NK-92 treated with Interleukin-12 subunit alpha and Interleukin-12 subunit beta, amount 100 ng/mL, for 24 hours (cell line): ENCODE results near the gene ZNF324.
"Not testable (repeated sequence)": the region's sequence is repeated elsewhere in the genome, so short reads cannot be mapped to it uniquely, and the experiment has no call there.

Source experiments
- DNase-seq: peaks from one replicate; lab custom pipeline; 2025; lab: John Stamatoyannopoulos, UW

ZNF324 gene

DNA sequence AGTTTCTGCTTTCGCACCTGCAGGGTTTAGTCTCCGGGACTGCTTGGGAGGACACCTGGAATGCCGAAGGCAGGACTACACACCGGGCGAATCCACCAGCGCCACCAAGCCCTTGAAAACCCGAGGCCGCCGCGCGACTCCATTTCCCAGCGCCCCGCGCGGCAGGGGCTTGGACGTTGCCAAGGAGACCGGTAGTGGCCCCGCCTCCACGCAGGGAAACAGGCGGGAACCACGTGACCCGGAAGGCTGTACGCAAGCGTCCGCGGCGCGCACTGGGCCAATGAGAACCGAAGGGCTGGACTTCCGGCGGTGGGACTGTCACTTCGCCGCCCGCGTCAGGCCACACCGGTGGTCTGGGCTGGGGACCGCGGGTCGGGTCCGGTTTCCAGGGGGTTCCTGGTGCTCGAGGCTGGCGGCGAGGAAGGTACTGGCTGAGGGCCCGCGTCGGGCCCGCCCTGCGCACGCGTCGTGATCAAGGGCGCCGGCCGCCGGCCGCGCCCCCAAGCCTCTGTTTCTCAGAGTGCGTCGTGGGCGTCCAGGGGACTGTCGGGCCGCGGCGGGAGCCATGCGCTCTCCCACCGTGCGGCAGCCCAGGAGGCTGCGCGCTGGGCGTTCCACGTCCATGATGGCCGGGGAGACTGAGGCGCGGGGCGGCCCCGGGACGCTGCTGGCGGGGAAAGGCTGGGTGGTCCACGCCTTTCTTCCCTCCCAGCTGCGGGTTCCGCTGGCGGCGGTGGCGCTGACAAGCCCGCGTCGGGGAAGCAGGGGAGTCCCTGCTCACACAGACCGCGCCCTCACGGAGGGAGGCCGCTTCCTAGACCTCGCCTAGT is at the start of gene ZNF324:
TSS of gene ZNF324 (plus strand) at position 321 of the 830 bp plus-strand sequence. CDS start 2,106 bp downstream, outside the sequence.
- DNase-seq = peak; percentile 95

DNA sequence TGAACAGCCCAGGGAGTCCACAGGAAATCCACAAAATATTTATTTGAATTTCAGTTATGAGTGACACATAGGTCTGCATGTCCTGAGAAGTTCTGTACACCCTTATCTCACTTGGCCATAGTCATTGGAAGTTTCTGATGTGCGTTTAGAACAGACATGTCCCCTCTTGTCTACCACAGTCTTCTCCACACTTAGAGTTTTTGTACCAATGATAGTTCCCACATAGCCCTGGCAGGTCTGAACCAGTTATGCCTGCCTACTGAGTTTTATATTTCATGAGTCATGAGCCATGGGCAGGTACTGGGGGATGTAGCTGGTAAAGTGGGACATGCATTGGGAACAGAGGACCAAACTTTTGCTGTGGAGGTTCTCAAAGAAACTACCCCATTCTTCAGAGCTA is 38.3 kb upstream of the ZNF324 start:
- no peak for DNase-seq

DNA sequence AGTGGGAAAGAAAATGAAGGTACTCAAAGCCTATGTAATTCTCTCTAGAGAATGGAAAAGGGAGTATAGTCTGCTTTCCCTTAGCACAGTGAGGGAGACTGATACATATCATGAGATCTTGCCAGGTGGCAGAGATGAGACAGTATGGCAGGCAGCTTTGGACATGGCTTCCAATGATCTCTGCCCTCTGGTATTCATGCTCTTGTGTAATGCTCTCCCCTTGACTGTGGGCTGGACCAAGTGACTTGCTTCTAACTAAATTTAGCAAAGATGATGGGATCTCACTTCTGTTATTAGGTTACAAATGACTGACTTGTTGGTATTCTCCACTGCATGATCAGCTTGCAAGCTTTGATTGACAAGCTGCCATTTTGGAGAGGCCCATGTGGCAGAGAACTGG is 37.1 kb upstream of the ZNF324 start:
- no peak for DNase-seq

DNA sequence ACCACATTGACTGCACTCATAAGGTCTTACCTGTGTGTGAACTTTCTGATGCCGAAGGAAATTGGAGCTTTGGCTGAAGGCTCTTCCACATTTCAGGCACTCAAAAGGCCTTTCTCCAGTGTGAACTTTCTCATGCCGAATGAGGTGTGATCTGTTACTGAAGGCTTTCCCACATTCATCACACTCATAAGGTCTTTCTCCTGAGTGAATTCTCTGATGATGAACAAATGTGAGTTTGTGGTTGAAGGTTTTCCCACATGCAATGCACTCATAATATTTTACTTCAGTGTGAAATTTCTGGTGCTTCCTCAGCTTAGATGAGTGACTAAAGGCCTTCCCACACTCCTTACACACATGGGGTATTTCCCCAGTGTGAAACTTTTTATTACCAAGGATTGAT is 32.7 kb upstream of the ZNF324 start:
- DNase-seq = no peak

DNA sequence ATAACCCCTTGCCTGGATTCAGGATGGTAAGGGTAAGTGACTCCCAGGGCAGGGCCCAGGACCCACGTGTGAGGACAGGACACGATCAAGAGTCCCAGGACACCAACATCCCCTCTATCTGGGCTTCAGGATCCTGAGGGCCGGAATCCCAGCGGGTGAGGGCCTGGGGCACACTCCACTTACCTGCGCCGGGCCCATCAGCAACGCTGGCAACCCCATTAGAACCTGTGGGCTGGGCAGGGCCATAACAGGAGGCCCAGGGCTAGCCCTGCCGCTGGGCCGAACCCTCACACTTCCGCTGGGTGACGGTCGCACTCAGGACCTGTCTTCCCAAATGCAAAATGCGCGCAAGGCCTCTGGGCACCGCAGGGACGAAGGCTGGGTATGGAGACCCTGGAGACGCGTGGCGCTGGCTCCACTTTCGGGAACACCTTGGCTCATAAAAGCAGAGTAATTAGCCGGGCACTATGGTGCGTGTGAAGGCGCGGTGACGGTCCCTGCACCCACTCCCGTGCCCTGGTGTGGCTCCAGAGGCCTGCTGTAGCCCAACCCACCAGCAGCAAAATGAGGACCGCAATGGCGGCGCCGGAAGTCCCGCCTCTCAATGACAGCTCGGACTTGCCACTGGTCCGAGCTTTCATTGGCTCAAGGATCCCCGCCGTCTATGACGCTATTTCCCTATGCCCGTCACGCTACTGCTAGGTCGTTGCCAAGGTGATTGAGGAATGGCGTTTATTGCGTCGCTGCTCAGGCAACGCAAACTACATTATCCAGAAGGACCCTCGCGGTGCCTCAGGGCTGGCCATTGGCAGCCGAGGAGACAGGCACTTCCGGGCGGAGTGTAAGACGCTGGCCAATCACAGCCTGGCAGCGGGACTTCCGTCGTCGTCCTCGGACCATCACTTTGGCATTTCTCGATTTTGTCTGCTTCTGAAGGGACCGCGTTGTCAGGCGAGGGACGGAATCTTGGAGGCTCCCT is 27.0 kb upstream of the ZNF324 start, which contains the start of gene ZNF132:
TSS of gene ZNF132 (minus strand) at position 578 of the 979 bp plus-strand sequence. CDS start at position 246, 332 bp downstream.
- DNase-seq = peak; percentile 95

DNA sequence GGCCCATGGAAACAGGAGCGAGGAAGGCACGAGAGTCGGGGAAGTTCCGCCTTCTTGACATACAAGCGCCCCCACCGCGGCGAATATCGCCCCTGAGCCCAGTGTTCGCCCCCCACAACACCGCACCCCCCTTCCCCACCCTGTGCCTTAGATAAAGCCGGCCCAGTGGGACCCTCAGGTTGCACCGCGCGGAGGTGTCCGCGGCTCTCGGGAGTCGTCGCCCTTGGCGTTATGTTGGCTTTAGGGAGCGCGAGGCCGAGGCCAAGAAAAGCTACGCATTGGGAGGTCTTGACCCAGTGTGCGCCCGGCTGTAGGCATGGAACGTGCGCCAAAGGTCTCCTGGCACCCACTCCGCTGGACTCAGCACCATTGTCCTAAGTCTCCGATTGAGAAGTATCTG is 26.3 kb upstream of the ZNF324 start:
- DNase-seq = no peak

DNA sequence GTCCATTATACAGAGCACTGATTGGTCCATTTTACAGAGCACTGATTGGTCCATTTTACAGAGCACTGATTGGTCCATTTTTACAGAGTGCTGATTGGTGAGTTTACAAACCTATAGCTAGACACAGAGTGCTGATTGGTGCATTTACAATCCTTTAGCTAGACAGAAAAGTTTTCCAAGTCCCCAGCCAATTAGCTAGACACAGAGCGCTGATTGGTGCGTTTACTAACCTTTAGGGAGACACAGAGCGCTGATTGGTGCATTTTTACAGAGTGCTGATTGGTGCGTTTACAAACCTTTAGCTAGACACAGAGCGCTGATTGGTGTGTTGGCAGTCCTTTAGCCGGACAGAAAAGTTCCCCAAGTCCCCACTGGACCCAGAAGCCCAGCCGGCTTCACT is 23.9 kb upstream of the ZNF324 start:
- not testable (repeated sequence) for DNase-seq

DNA sequence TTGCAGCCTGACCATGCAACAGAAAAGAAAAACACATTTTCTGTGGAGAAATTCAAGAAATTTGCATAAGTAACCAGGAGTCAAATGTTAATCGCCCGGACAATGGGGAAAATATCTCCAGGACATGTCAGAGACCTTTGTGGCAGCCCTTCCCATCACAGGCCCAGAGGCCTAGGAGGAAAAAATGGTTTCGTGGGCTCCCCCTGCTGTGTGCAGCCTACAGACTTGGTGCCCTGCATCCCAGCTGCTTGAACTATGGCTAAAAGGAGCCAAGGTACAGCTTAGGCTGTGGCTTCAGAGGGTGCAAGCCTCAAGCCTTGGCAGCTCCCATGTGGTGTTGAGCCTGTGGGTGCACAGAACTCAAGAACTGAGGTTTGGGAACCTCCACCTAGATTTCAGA is 18.0 kb upstream of the ZNF324 start:
- not testable (repeated sequence) for DNase-seq

DNA sequence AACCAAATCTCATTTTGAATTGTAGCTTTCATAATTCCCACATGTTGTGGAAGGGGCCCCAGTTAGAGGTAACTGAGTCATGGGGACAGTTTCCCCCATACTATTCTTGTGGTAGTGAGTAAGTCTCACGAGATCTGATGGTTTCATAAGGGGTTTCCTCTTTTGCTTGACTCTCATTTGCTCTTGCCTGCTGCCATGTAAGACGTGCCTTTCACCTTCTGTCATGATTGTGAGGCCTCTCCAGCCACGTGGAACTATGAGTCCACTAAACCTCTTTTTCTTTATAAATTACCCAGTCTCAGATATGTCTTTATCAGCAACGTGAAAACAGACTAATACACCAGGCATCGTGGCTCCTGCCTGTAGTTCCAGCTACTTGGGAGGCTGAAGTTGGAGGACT is 16.9 kb upstream of the ZNF324 start:
- not testable (repeated sequence) for DNase-seq

DNA sequence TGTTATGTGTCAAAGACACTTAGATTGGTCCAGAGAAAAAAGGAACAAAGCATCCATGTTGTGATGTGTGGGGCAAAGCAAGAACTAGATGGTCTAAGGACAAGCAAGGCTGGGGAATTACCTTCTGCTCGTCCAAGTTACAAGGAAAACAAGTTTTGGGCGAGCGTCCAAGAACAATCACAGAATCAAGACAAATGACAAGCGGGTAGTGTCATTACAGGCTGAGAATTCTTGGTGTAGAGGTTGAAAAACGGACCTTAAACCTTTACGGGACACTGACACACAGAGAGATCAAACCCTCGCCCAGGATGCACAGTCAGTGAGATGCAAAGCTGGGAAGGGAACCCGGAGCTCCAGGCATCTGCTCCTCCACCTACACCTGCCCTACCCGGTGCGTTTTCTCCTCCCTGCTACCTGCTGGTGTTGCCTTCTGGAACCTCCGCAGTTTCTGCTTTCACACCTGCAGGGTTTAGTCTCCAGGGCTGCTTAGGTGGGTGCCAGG is 16.0 kb upstream of the ZNF324 start:
- DNase-seq = no peak

DNA sequence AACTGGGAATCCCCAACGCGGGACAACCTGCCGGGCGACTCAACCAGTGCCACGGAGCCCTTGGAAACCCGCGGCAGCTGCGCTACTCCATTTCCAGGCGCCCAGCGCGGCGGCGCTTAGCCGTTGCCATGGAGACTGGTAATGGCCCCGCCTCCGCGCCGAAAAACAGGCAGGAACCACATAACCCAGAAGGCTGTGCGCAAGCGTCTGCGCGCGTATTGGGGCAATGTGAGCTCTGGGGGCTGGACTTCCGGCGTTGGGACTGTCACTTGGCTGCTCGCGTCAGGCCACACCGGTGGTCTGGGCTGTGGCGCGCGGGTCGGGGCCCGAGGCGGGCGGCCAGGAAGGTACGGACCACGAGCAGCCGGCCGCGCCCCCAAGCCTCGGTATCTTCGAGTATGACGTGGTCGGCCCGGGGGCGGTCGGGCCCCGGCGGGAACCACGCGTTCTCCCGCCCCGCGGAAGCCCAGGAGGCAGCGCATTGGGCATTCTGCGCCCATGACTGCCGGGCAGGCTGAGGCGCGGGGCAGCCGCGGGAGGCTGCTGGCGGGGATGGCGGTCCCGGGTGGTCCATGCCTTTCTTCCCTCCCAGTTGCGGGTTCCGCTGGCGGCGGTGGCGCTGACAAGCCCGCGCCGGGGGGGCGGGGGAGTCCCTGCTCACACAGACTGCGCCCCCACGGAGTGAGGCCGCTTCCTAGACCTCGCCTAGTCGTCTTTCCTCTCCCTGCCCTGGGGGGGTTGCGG is 15.3 kb upstream of the ZNF324 start, which contains the start of gene ZNF324B:
TSS of gene ZNF324B (plus strand) at position 265 of the 744 bp plus-strand sequence. CDS start 2,080 bp downstream, outside the sequence.
- peak; percentile 95 for DNase-seq

DNA sequence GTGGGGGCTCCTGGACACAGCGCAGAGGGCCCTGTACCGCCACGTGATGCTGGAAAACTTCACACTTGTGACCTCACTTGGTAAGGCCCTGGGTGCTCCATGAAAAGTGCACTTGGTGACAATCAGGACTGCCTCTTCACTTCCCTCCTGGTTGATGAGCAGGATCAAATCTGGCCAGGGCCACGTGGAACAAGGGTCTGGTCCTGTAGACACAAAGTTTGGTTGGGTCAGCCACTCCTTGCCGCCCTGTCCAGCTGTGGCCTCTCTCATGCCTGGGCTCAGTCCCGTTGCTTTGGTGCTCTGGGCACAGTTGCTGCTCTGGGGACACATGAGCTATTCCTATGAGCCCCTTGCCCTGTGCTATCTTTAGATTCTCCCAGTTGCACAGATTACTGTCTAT is 13.1 kb upstream of the ZNF324 start:
- DNase-seq = no peak

DNA sequence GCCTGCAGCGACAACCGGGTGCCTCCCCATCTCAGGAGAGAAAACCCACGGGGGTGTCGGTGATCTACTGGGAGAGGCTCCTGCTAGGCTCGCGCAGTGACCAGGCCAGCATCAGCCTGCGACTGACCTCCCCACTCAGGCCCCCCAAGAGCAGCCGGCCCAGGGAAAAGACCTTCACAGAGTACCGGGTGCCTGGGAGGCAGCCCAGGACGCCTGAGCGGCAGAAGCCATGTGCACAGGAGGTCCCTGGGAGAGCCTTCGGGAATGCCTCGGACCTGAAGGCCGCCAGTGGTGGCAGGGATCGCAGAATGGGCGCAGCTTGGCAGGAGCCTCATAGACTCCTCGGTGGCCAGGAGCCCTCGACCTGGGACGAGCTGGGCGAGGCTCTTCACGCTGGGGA is 11.6 kb upstream of the ZNF324 start:
- DNase-seq = no peak

DNA sequence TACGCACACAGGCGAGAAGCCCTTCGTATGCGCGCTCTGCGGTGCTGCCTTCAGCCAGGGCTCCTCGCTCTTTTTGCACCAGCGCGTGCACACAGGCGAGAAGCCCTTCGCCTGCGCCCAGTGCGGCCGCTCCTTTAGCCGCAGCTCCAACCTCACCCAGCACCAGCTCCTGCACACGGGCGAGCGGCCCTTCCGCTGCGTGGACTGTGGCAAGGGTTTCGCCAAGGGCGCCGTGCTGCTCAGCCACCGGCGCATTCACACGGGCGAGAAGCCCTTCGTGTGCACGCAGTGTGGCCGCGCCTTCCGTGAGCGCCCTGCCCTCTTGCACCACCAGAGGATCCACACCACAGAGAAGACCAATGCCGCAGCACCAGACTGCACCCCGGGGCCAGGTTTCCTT is 10.8 kb upstream of the ZNF324 start:
- DNase-seq = no peak

DNA sequence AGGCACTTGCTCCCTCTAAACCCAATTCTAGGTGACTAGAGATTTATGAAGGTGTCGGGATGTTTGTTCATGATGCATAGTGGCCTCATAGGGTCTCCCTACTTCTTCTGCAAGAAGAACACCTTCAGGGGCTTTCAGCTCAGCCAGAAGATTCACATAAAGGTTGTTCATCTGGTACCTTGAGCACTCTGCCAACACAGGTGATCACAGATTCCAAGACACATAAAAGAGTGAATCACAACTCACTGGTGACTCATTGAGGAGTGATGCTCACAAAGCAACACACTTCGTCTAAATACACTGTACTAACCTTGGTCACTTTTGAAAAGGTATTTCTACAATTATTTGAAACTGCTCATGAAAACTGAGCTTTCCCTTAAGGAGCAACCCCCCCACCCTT is 6.8 kb upstream of the ZNF324 start:
- DNase-seq = no peak

DNA sequence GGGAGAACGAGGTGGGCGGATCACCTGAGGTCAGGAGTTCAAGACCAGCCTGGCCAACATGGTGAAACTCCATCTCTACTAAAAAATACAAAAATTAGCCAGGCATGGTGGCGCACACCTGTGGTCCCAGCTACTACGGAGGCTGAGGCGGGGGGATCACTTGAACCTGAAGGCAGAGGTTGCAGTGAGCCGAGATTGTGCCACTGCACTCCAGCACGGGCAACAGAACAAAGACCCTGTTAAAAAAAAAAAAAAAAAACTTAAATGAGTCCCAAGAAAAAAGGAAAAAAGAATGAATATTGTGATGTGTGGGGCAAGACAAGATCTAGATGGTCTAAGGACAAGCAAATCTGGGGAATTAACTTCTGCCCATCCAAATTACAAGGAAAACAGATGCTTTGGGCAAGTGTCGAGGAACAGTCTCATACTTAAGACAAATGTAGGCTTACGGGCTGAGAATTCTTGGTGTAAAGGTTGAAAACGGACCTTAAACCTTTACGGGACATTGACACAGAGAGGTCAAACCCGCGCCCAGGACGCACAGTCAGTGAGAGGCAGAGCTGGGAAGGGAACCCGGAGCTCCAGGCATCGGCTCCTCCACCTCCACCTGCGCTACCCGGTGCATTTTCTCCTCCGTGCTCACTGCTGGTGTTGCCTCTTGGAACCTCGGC is 656 bp upstream of the ZNF324 start:
- no peak for DNase-seq

DNA sequence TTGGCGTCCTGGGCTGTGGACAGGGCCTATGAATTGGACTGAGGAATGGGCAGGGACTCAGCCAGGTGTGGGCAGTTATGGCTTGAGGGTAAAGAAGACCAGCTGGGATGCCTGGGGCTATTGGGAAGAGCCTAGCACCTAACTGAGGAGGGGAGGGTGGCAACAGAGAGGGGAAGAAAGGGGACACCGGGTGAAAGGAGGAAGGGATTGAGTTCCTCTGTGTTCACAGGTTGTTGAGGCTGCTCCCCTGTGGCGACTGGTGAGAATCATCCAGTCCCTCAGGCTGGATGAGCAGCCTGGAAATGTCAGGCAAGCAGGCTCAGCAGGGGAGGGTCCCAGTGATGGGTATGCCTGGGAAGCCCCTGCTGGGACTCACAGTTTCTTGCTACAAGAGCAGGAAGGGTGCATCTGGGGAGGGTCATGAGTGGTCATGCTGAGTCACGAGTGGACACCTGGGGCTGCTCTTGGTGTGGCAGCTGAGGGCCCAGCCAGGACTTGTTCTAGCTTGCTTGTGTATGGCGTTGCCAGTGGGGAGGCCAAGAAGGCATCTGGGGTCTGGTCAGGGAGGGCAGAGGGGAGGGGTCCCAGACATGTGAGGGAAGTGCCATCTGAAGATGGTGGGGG is 1.4 kb downstream of the ZNF324 start:
- DNase-seq = no peak

DNA sequence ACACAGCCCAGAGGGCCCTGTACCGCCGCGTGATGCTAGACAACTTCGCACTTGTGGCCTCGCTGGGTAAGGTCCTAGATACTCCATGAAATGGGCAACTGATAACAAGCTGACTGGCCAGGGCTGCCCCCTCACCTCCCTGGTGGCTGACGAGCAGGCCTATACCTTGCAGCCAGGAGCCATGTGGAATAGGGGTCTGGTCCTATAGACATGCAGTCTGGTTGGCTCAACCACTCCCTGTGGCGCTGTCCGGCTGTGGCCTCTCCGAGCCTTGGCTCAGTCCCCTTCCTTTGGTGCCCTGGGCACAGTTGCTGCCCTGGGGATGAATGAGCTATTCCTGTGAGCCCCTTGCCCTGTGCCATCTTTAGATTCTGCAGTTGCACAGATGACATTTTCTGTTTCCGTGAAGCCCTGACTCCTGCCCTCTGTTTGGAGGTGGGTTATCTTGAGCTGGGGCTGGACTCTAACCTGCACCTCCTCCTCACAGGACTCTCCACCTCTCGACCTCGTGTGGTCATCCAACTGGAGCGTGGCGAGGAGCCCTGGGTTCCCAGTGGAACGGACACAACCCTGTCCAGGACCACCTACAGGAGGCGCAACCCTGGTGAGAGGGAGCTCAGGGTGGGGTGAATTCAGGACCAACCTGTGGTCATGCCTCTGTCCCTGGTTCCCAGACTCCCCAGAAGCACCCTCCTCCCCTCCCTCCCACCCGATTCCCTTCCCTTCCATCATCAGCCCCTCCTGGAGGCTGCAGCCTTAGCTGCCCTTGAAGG is 2.5 kb downstream of the ZNF324 start:
- no peak for DNase-seq

DNA sequence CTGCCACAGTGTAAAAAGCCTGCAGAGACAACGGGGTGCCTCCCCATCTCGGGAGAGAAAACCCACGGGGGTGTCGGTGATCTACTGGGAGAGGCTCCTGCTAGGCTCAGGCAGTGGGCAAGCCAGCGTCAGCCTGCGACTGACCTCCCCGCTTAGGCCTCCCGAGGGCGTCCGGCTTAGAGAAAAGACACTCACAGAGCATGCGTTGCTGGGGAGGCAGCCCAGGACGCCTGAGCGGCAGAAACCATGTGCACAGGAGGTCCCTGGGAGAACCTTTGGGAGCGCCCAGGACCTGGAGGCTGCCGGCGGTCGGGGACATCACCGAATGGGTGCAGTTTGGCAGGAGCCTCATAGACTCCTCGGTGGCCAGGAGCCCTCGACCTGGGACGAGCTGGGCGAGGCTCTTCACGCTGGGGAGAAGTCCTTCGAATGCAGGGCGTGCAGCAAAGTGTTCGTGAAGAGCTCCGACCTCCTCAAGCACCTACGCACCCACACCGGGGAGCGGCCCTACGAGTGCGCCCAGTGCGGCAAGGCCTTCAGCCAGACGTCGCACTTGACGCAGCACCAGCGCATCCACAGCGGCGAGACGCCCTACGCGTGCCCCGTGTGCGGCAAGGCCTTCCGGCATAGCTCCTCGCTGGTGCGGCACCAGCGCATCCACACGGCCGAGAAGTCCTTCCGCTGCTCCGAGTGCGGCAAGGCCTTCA is 4.1 kb downstream of the ZNF324 start:
- DNase-seq = not testable (repeated sequence)
